Peyer's patch (tissue), 4 donors: ENCODE data around the gene URB2.

ENCODE experiments used
- CTCF ChIP-seq, 6 experiments: fragments of 450-650 bp in 4 of 6; fragments of 200-600 bp in 2 of 6; sonication (generic) in 1 of 6; IDR thresholded peaks; one replicate each; pipeline ENCODE4 v1.5.1; 2017 to 2019; ENCODE audit warnings: antibody characterized with exemption in 6 of 6, mild to moderate bottlenecking in 3 of 6, moderate library complexity in 1 of 6
- POLR2A ChIP-seq, 2 donors: fragments of 450-650 bp; IDR thresholded peaks; one replicate each; pipeline ENCODE4 v1.5.1; 2017; ENCODE audit warnings: antibody characterized with exemption in 2 of 2, mild to moderate bottlenecking in 2 of 2, moderate library complexity in 2 of 2

DNA sequence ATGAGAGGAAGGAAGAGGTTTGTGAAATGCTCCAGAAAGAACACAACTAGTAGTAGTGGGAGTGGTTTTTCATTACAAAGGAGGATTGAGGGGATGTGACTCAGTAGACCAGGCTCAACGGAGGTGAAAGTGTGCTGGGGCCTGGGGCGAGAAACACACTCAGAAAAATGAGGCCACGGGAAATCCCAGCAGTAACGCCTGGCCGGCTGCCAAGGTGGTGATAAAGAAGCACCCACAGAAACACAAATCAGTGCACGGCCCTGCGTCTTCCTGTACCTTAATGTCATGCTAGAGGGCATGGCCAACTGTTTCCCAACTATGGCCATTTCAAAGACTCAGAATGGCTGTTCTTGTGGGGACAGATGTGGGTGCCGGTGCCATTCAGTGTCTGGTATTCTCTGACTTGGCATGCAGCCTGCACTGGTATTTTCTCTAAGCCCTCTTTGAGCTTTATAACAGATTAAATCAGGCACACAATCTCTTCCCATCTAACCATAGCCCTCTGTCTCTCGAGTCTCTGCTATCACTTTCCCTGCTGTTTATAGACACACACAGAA lies 38.2 kb downstream of the URB2 start:
- TF ChIP-seq POLR2A (IDR thresholded peaks at IDR 0.05) (no peak), CTCF (IDR thresholded peaks at IDR 0.05) (no peak)
